SU-DHL-6 (cell line): ENCODE data around the gene FKBP15.
A peak's percentile ranks its signal among the peaks of the same experiment; 100 is the strongest.

Experiments used
- H2AFZ ChIP-seq: fragments of 200-600 bp; sonication (generic); 2 replicates; pipeline ENCODE4 v1.6.1; 2014; ENCODE audit warnings: low read depth, mild to moderate bottlenecking, moderate library complexity, mixed read lengths, antibody characterized with exemption, low read length; ENCODE audit not compliant: severe bottlenecking
- H3F3A ChIP-seq: fragments of 200-600 bp; shearing (Covaris generic); 2 replicates; pipeline ENCODE4 v1.6.0; 2016; ENCODE audit warnings: antibody characterized with exemption, mild to moderate bottlenecking; ENCODE audit not compliant: insufficient read depth
- H3K27ac ChIP-seq: fragments of 200-600 bp; sonication (generic); 2 replicates; pipeline ENCODE4 v1.5.1; 2016; ENCODE audit warnings: low read depth, mild to moderate bottlenecking, low read length, moderate library complexity, mixed read lengths
- H3K27me3 ChIP-seq: fragments of 200-600 bp; sonication (generic), shearing (Covaris generic); 2 replicates; pipeline ENCODE4 v1.6.0; 2014; ENCODE audit warnings: mild to moderate bottlenecking, low read length
- H3K36me3 ChIP-seq: fragments of 200-600 bp; sonication (generic); 2 replicates; pipeline ENCODE4 v1.6.1; 2014; ENCODE audit warnings: mild to moderate bottlenecking, low read length, mixed read lengths
- H3K4me2 ChIP-seq: fragments of 300-600, 200-600 bp; shearing (Covaris generic), sonication (generic); 2 replicates; pipeline ENCODE4 v1.6.0; 2014; ENCODE audit warnings: low read length, low read depth, mild to moderate bottlenecking; ENCODE audit not compliant: poor library complexity, severe bottlenecking
- H3K4me3 ChIP-seq: fragments of 200-600 bp; sonication (generic); 2 replicates; pipeline ENCODE4 v1.5.1; 2014; ENCODE audit warnings: antibody characterized with exemption, low read length, mild to moderate bottlenecking, mixed read lengths; ENCODE audit not compliant: insufficient read depth, poor library complexity, severe bottlenecking
- H3K79me2 ChIP-seq: fragments of 200-600 bp; sonication (generic); 2 replicates; pipeline ENCODE4 v1.6.1; 2014; ENCODE audit warnings: mild to moderate bottlenecking, low read length, moderate library complexity; ENCODE audit not compliant: insufficient read depth
- H3K9ac ChIP-seq: fragments of 200-600 bp; sonication (generic); 2 replicates; pipeline ENCODE4 v1.7.0; 2014; ENCODE audit warnings: mild to moderate bottlenecking, low read length
- H3K9me2 ChIP-seq: fragments of 200-600 bp; sonication (generic); replicated peaks from 2 replicates; pipeline ENCODE4 v1.6.1; 2014; ENCODE audit warnings: low read length; ENCODE audit not compliant: insufficient read depth
- H3K9me3 ChIP-seq: fragments of 200-600 bp; sonication (generic); 2 replicates; pipeline ENCODE4 v1.6.1; 2014; ENCODE audit warnings: low read length, mixed read lengths; ENCODE audit not compliant: insufficient read depth
- H4K20me1 ChIP-seq: fragments of 200-600 bp; sonication (generic); 2 replicates; pipeline ENCODE4 v1.6.1; 2014; ENCODE audit warnings: low read depth, mild to moderate bottlenecking, antibody characterized with exemption, low read length, moderate library complexity, mixed read lengths
- EZH2phosphoT487 ChIP-seq: fragments of 200-600 bp; sonication (generic), shearing (Covaris generic); conservative IDR thresholded peaks from 2 replicates; pipeline ENCODE4 v1.6.1; 2018; ENCODE audit warnings: mild to moderate bottlenecking, antibody characterized with exemption, low read length, moderate library complexity, mixed read lengths
- TF ChIP-seq, protein P1 (sequence below): fragments of 200-600 bp; sonication (generic); IDR thresholded peaks from one replicate; pipeline ENCODE4 v1.5.1; 2017; ENCODE audit warnings: antibody characterized with exemption, mild to moderate bottlenecking, low read length, moderate library complexity; ENCODE audit not compliant: insufficient read depth, poor library complexity, severe bottlenecking

Gene FKBP15

DNA sequence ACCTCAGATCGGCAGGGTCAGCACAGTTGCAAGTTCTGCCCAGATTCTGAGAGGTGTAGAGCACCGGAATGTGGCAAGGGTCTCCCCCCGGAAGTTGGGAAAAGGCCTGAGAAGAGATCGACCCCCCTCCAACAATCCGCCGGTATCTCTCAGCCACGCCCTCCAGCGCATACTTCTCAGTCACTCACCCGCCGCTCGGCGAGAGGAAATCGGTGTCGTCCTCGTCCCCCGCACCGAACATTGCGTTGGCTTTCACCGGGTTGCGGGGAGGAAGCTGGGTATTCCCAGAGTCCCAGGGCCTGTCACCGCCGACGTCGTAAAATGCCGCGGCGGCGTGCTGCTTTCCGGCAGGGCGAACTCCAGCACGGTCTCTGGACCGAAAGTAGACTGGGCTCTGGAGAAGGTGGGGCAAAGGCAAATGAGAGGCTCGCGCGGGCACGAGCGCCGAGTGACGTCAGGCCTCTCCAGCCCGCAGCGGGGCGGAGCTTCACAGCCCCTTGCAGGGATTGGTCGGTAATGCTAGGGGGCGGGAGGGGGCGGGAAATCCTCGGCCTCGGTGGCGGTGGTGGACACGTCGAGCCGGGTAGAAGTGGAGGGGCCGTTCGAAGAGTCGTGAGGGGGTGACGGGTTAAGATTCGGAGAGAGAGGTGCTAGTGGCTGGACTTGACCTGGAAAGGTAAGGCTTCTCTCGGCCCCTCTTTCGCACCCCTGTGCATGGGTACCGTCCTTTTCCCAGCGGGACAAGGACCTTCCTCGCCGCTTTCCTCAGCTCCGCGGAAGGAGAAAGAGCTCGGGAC is at the start of gene FKBP15, which contains the start of gene SLC31A1:
FKBP15 (minus strand) TSS at position 275 of the 797 bp plus-strand sequence; CDS start at position 241, 34 bp downstream.
SLC31A1 (plus strand) TSS at position 542 of the 797 bp plus-strand sequence. CDS start 34,605 bp downstream, outside the sequence.
- Histone ChIP-seq H4K20me1 (peaks cover 12% of the 10 kb centered on the region; the same call in 1 of the 2 replicates), H3K9me2 (no peaks in the 10 kb centered on the region), H3F3A (peaks cover 20% of the 10 kb centered on the region), H3K9ac (peak within 1 kb of the TSS; percentile 93), H3K4me3 (peak within 1 kb of the TSS; percentile 90), H3K36me3 (peaks cover 7% of the 10 kb centered on the region; the same call in 1 of the 2 replicates), H3K4me2 (peak within 1 kb of the TSS; percentile 98), H3K79me2 (peaks cover 53% of the 10 kb centered on the region), H3K27me3 (no peaks in the 10 kb centered on the region), H3K9me3 (no peaks in the 10 kb centered on the region), H3K27ac (peak within 1 kb of the TSS; percentile 80), H2AFZ (peak within 1 kb of the TSS; percentile 83)
- TF ChIP-seq EZH2phosphoT487 = no peak
- TF ChIP-seq, protein P1, sequence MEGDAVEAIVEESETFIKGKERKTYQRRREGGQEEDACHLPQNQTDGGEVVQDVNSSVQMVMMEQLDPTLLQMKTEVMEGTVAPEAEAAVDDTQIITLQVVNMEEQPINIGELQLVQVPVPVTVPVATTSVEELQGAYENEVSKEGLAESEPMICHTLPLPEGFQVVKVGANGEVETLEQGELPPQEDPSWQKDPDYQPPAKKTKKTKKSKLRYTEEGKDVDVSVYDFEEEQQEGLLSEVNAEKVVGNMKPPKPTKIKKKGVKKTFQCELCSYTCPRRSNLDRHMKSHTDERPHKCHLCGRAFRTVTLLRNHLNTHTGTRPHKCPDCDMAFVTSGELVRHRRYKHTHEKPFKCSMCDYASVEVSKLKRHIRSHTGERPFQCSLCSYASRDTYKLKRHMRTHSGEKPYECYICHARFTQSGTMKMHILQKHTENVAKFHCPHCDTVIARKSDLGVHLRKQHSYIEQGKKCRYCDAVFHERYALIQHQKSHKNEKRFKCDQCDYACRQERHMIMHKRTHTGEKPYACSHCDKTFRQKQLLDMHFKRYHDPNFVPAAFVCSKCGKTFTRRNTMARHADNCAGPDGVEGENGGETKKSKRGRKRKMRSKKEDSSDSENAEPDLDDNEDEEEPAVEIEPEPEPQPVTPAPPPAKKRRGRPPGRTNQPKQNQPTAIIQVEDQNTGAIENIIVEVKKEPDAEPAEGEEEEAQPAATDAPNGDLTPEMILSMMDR = no peak

DNA sequence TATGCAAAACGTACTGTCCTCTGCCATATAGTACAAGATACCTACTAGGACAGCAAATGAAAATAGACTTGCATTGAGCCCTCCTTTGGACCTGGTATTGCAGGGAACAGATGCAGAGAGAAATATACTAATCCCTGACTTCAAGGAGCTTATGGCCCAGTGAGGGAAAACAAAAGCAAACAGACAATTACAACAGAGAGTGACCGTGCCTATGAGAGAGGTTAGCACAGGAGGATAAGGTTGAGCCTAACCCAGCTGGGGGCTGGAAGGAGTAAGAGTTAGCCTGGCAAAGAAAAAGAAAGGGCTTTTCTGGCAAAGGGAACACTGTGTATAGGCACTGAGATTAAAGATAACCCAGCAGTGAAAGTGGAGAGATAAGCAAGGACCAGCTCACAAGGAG is 48.8 kb upstream of the FKBP15 start:
- Histone ChIP-seq H3F3A (peaks cover 4% of the 10 kb centered on the region; the same call in 1 of the 2 replicates), H3K27ac (no peak overlapping the region), H3K36me3 (peaks cover 23% of the 10 kb centered on the region; the same call in 1 of the 2 replicates), H3K9ac (no peak overlapping the region), H3K9me2 (no peaks in the 10 kb centered on the region), H2AFZ (no peak overlapping the region), H3K4me2 (no peak overlapping the region), H3K27me3 (no peaks in the 10 kb centered on the region), H3K9me3 (no peaks in the 10 kb centered on the region), H4K20me1 (no peaks in the 10 kb centered on the region), H3K79me2 (peaks cover 20% of the 10 kb centered on the region; the same call in 1 of the 2 replicates), H3K4me3 (no peak overlapping the region)
- TF ChIP-seq, protein P1 = no peak
- TF ChIP-seq EZH2phosphoT487 = no peak

- H3K27ac ChIP-seq = no peak overlapping the region
- no peaks in the 10 kb centered on the region for H4K20me1 ChIP-seq
- peaks cover 16% of the 10 kb centered on the region; the same call in 1 of the 2 replicates for H3K79me2 ChIP-seq
- no peak overlapping the region for H3K4me2 ChIP-seq
- no peak overlapping the region for H3K4me3 ChIP-seq
- H3K9ac ChIP-seq = no peak overlapping the region
- H3F3A ChIP-seq = no peaks in the 10 kb centered on the region
- no peaks in the 10 kb centered on the region for H3K9me2 ChIP-seq
- TF ChIP-seq EZH2phosphoT487 = no peak
- TF ChIP-seq, protein P1 = no peak
- no peaks in the 10 kb centered on the region for H3K9me3 ChIP-seq
- H3K27me3 ChIP-seq = no peaks in the 10 kb centered on the region
- H2AFZ ChIP-seq = no peak overlapping the region
- peaks cover 23% of the 10 kb centered on the region; the same call in 1 of the 2 replicates for H3K36me3 ChIP-seq
These were observed 48.3 kb upstream of the FKBP15 start for GRCh38 chr9:113269355-113269754.
